Tibial nerve (tissue), 3 donors: ENCODE measurements around the gene HADH.

Experiments
- POLR2A ChIP-seq, 2 donors: fragments of 450-650 bp; IDR thresholded peaks; one replicate each; pipeline ENCODE4 v1.6.1; 2017; ENCODE audit warnings: antibody characterized with exemption in 2 of 2, mild to moderate bottlenecking in 2 of 2, moderate library complexity in 2 of 2
- TF ChIP-seq, protein P1 (sequence below), 5 experiments: fragments of 200-600 bp in 3 of 5; fragments of 450-650 bp in 2 of 5; sonication (generic) in 3 of 5; IDR thresholded peaks; one replicate each; pipeline ENCODE4 v1.5.1; 2016 to 2019; ENCODE audit warnings: antibody characterized with exemption in 5 of 5, mild to moderate bottlenecking in 3 of 5, moderate library complexity in 2 of 5

- TF ChIP-seq, protein P1, sequence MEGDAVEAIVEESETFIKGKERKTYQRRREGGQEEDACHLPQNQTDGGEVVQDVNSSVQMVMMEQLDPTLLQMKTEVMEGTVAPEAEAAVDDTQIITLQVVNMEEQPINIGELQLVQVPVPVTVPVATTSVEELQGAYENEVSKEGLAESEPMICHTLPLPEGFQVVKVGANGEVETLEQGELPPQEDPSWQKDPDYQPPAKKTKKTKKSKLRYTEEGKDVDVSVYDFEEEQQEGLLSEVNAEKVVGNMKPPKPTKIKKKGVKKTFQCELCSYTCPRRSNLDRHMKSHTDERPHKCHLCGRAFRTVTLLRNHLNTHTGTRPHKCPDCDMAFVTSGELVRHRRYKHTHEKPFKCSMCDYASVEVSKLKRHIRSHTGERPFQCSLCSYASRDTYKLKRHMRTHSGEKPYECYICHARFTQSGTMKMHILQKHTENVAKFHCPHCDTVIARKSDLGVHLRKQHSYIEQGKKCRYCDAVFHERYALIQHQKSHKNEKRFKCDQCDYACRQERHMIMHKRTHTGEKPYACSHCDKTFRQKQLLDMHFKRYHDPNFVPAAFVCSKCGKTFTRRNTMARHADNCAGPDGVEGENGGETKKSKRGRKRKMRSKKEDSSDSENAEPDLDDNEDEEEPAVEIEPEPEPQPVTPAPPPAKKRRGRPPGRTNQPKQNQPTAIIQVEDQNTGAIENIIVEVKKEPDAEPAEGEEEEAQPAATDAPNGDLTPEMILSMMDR (IDR thresholded peaks at IDR 0.05), result no peak
- TF ChIP-seq POLR2A (IDR thresholded peaks at IDR 0.05), result no peak
Observed at GRCh38 chr4:108045687-108046024, 56.0 kb downstream of the HADH start.
